GM10248 (cell line): ENCODE data around the gene AHR.
A peak's percentile ranks its signal among the peaks of the same experiment; 100 is the strongest.

Experiments
- CTCF ChIA-PET: fragments of 300-600 bp; sonication (Branson Sonifier 250); formaldehyde crosslinking; extraction: SDS; loops from one replicate; lab custom pipeline; 2021; ENCODE audit warnings: antibody characterized with exemption; lab: Yijun Ruan, JAX
- POLR2A ChIA-PET: fragments of 350-650 bp; sonication (Branson Sonifier 250); formaldehyde crosslinking; extraction: SDS; loops from one replicate; lab custom pipeline; 2020; ENCODE audit warnings: antibody characterized with exemption; lab: Yijun Ruan, JAX
- DNase-seq: peaks from one replicate; pipeline ENCODE4 v3.0.0; 2012; ENCODE audit errors: extremely low spot score
- TF ChIP-seq, protein P1 (sequence below): IDR thresholded peaks from 2 replicates; pipeline ENCODE4 v1.5.1; 2012; ENCODE audit warnings: mild to moderate bottlenecking, low read depth; ENCODE audit errors: extremely low read depth, missing control alignments, control extremely low read depth

The AHR gene

DNA sequence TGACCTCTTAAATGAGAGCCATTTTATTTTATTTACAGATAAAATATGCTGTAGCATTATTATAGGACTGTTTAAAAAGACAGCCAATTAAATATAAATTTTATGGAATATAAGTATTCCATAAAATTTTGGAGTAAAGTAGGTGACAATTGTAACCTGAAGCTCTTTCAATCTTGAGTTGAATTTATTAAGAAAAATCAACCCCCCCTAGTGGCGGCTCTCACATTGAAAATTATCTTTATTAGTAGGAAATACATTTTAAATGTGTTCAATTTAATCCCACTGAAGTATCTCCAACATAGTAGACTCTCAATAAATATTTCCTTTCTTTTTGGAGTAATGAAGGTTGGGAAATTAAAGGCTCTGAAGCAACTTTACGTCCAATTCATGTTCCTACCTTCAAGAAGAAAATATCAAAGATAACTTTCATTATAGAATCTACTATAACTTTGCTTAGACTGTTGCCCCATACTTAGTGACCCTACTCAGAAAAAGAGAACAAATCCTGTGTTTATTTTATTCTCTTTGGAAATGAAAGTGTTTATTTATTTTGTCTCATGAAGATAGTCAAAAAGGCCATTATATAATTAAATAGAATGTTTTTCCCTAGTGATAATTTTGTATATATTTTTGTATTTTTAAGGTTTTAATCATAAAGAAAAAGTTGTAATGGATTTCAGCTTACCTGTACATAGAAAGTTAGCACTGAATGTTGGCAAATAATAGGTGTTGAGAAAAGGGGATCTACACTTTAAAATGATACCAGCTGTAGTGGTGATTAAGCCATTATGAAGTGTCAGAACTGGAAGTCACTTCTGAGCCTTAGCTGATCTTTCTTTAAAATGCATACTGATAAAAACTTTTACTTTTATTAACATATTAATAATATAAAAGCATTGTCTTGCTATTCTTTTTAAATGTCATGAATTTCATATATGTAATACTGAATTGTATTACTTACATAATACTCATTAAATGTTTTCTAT, 3.3 kb downstream of the AHR start:
- TF ChIP-seq, protein P1, sequence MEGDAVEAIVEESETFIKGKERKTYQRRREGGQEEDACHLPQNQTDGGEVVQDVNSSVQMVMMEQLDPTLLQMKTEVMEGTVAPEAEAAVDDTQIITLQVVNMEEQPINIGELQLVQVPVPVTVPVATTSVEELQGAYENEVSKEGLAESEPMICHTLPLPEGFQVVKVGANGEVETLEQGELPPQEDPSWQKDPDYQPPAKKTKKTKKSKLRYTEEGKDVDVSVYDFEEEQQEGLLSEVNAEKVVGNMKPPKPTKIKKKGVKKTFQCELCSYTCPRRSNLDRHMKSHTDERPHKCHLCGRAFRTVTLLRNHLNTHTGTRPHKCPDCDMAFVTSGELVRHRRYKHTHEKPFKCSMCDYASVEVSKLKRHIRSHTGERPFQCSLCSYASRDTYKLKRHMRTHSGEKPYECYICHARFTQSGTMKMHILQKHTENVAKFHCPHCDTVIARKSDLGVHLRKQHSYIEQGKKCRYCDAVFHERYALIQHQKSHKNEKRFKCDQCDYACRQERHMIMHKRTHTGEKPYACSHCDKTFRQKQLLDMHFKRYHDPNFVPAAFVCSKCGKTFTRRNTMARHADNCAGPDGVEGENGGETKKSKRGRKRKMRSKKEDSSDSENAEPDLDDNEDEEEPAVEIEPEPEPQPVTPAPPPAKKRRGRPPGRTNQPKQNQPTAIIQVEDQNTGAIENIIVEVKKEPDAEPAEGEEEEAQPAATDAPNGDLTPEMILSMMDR = peak; percentile 54
- CTCF ChIA-PET = interaction anchor here (0.6 to 2.8 kb wide), 37 partner anchors 8 to 378 kb away, joined by 3 to 30 read pairs (median 3); no protein-coding TSS in a partner anchor
- no peak for DNase-seq
- POLR2A ChIA-PET = no interaction called here

DNA sequence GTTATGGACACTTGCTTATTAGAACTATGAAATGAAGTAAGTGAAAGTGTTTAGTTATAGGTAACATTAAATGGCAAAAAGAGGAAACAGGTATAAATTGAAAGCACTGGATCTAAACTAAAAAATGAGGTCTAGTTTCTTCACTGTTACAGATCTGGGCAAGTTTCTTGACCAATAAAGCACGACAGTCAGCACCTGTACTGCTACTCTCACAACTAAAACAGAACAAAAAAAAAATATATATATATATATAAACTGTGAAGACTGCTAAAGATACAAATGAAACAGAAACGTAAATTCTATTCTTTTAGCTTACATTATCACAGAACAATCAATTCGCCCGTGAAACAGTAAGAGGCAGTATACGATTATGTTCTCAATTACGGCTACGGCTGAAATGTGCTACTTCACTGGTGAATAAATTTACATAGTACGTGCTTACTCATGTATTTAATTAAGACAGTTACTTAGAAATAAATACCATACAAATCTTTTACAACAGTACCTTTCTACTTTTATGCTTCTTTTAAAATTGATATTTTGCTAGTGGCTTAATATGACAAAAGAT, 4.2 kb downstream of the AHR start:
- peak; percentile 7 for DNase-seq
- ChIA-PET POLR2A (no interaction called here), CTCF (interaction anchor here (0.6 to 2.8 kb wide), 22 partner anchors 8 to 377 kb away, joined by 3 to 30 read pairs (median 4); no protein-coding TSS in a partner anchor)

DNA sequence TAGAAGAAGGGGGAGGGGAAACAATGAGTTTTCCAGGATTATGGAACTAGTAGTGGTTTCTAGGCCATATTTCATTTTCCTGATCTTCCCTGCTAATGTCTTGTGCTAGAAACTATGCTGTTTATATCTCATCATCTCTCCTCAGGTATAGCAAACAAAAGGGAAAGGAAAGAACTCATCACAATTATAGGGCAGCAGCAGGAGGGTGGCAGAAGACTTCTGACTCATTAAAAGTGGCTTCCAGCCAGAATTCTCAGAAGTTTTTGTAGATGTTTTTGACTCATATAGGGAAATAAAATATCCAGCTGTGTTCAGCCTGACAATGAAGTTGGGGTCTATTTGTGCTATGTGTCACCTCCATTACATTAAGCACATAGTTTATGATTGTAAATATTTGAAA, 6.5 kb downstream of the AHR start:
- DNase-seq = no peak
- ChIA-PET CTCF (interaction anchor here (1.3 to 1.7 kb wide), 2 partner anchors 9 to 115 kb away, joined by 3 to 4 read pairs; no protein-coding TSS in a partner anchor), POLR2A (no interaction called here)
- TF ChIP-seq, protein P1 = no peak

More for the DNA sequence above, 4.2 kb downstream of the AHR start:
- TF ChIP-seq, protein P1 = peak; percentile 62

DNA sequence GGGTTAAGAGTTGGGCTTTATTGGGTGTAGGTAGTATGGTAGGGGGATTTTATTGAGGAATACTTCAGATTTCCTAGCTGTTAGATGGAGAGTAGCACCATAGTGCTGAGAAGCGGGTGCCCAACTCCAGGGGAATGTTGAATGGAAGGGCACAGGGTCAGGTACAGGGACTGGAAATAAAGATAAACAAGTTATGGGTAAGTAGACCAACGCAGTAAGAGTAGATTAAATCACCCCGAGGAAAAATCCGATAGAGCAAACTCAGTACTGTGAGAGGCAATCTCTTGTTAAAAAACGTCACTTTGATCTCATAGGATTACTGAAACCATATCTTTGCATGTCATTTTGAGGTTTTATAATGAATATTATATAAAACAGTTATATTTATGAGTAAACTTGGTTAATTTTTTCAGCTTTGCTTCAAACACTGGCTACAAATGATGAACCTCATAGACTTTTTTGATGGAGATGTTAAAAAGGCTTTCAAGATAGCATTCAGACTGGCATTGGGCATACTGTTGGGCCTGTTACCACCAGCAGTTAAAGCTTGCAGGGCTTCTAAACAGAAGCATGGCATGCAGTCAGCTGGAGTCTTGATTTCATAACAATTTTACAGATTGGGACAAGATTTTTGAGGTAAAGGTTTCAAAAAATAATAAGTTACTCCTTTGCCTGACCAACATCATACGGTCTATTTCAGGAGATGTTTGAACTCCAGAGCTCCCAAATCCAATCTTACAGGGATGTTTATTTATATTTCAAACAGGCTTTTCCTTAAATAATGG, 7.1 kb downstream of the AHR start:
- ChIA-PET POLR2A (interaction anchor here (0.7 kb wide), 1 partner anchor 54 kb away, joined by 3 read pairs; no protein-coding TSS in a partner anchor), CTCF (interaction anchor here (0.9 to 1.7 kb wide), 7 partner anchors 9 to 153 kb away, joined by 3 to 4 read pairs (median 3); no protein-coding TSS in a partner anchor)
- DNase-seq = no peak
- TF ChIP-seq, protein P1 = no peak

DNA sequence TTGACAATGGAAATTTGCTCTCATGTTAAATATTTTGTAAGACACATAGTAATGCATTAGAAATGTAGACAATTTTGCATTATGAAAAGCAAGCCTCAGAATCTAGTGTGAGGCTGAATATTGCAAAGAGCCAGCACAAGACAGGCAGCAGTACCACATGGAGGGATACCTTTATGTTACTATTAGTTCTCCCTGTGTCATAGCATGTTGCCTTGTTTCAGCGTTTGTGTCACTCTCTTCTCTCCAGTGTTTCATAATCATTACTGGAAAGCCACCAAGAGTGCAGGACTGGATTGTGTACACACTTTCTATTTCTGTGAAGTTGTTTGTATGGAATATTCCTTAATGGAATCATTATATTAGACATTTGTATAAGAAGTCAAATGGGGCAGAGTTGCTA, 8.5 kb downstream of the AHR start:
- DNase-seq = no peak
- POLR2A ChIA-PET = interaction anchor here (1.0 kb wide), 1 partner anchor 9 kb away, joined by 3 read pairs; the partner anchor contains the start of gene AHR
- TF ChIP-seq, protein P1 = no peak
- CTCF ChIA-PET = interaction anchor here (1.1 to 2.3 kb wide), 6 partner anchors 7 to 215 kb away, joined by 3 to 7 read pairs (median 4); no protein-coding TSS in a partner anchor

DNA sequence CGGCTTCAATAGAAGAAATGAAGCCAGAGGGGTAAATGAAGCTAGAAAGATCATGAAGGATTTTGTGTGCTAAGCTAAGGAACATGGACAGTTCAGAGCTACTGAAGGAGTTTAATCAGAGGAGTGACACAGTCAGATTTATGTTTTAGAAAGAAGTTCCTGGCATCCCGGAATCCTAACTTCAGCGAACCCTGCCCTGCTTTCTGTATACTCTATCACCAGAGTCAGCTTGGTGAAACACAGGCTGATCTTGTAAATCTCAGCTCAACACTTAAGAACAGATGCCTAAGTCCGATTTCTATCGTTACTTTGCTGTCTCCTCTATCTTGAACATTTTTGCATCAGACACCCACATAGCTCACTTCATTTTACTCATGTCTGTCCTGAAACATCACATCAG, 9.1 kb downstream of the AHR start:
- CTCF ChIA-PET = interaction anchor here (1.1 to 2.3 kb wide), 4 partner anchors 8 to 214 kb away, joined by 3 to 7 read pairs (median 6); no protein-coding TSS in a partner anchor
- TF ChIP-seq, protein P1 = no peak
- no peak for DNase-seq
- POLR2A ChIA-PET = interaction anchor here (1.0 kb wide), 1 partner anchor 9 kb away, joined by 3 read pairs; the partner anchor contains the start of gene AHR
